GM19099 (cell line): ENCODE results near the gene SMARCA4.

Experiments used
- POLR2A ChIP-seq: IDR thresholded peaks from 3 replicates; pipeline ENCODE4 v1.6.1; 2011; ENCODE audit warnings: low read depth; ENCODE audit not compliant: insufficient read length; ENCODE audit errors: extremely low read depth

Gene SMARCA4

GRCh38 chr19:10987571-10988297 is 26.9 kb downstream of the SMARCA4 start:
- TF ChIP-seq POLR2A = no peak

DNA sequence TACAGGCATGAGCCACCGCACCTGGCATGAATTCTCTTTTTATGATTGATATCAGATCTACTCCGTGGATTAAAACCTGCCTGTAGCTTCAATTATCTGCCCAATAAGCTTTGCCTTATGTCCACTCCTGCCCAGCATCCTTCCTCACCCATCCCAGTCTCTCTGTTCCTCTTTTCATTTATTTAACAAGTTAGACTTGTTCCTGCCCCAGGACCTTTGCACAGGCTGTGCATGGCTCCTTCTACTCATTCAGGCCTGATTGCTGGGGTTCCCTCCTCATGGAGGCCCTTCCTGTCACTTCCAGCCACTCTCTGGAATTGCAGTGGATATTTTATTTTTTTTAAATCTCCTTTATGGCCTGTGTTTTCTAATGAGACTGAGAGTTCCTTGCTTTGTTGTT is 27.6 kb downstream of the SMARCA4 start:
- no peak for TF ChIP-seq POLR2A

DNA sequence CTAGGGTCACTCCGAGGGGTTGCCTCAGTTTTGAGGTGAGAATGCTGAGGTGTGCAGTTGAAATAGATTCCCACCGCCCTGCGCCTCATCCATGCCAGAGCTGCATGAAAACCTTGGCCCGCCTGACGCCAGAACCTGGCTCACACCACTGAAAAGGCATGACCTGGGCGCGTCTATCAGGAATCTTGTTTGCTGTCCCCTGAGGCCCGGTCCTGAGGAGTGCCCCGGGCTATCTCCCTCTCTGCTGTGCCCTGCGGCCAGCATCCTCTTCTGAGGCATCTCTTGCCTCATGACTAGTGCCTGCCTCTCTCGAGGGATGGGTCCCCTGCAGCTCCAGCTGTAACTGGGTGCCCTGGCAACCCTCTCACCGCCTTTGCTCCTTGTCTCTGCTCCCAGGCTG is 28.1 kb downstream of the SMARCA4 start:
- no peak for TF ChIP-seq POLR2A

GRCh38 chr19:10991076-10991475 is 30.2 kb downstream of the SMARCA4 start:
- TF ChIP-seq POLR2A = no peak

DNA sequence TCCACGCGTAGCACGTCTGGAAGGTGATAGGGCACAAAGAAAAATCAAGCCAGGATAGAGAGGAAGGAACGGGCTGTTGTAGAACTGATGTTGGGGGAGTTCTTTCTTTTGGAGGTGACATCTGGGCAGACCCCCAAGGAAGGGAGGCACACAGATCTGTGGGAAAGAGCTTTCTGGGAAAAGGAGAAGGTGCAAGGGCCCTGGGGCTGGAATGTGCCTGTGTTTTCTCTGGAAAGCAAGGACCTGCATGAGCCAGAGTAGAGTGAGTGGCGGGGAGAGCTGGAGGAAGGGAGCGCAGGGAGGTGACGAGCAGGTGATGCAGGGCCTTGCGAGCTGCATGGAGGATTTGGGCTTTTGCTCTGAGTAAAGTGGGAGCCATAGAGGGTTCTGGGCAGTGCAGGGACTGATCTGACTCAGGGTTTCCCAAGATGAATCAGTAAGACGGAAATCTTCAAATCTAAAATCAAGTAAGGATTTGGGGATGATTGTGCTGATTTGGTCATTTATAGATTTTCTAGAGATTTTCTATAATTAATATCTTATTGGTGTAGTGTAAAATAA is 30.8 kb downstream of the SMARCA4 start:
- no peak for TF ChIP-seq POLR2A

DNA sequence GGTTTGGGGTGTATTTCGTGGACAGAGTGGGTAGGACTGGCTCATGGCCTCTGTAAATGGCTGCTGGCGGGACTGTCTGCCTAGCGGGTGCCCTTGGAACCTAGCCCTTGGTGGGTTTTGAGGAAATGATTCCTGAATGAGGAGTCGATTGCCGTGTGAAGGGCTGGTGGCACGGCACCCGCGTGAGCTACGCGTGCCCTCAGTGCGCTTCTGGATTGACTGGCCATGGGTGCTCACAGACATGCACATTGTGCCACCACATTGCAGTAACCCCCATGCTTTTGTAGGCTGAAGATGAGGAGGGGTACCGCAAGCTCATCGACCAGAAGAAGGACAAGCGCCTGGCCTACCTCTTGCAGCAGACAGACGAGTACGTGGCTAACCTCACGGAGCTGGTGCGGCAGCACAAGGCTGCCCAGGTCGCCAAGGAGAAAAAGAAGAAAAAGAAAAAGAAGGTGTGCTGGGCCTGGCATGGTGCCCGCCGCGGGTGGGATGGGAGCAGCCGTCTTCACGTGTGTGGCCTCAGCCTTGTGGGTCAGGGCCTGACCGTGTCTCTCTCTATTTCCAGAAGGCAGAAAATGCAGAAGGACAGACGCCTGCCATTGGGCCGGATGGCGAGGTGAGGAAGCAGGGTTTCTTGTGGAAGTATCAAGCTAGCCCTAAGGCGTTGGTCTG is 35.2 kb downstream of the SMARCA4 start:
- no peak for TF ChIP-seq POLR2A

GRCh38 chr19:10998045-10998533 is 37.3 kb downstream of the SMARCA4 start:
- TF ChIP-seq POLR2A = no peak

DNA sequence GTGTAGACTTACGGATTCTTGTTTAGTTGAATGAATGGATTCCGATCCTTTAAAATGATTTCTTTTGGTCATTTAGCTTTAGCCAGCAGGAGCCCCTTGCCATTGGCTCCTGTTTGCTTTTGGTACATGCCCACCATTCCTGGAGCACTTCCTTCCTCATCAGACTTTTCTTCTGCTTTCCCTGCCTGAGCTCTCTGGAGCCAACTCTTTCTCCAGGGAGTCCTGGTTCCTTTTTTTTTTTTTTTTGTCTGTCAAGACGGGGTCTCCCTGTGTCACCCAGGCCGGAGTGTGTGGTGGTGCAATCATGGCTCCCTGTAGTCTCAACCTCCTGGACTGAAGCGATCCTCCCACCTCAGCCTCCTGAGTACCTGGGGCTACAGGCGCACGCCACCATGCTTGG is 37.8 kb downstream of the SMARCA4 start:
- TF ChIP-seq POLR2A = no peak

GRCh38 chr19:11005521-11005920 is 44.7 kb downstream of the SMARCA4 start:
- TF ChIP-seq POLR2A = no peak

- no peak for TF ChIP-seq POLR2A
Observed at GRCh38 chr19:11007385-11007784, 46.6 kb downstream of the SMARCA4 start.

DNA sequence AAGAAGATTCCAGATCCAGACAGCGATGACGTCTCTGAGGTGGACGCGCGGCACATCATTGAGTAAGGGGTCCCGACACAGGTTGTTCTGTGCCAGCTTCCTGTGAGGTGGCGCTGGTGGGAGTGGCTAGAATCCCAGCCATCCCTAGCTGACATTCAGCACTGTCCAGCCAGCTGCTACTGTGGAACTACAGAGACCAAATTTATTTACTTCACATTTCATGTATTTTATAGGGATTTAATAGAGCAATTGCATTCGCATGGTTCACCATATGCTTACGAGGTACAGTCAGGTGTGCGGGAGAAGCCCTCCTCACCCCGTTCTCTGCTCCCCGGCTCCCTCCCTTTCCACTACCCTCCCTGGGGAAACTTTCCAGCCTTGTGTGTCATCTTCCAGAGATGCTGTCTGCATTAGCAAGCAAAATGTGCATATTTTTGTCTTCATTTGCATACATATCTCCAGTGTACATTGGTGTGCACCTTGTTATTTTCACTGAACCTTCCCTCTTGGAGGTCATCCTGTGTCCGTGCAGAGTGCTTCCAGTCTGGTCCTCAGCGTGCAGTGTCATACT is 47.2 kb downstream of the SMARCA4 start:
- TF ChIP-seq POLR2A = no peak

- TF ChIP-seq POLR2A = no peak
Observed at GRCh38 chr19:11010041-11010440, 49.2 kb downstream of the SMARCA4 start.

- no peak for TF ChIP-seq POLR2A
Observed at GRCh38 chr19:11012507-11012906, 51.7 kb downstream of the SMARCA4 start.

- TF ChIP-seq POLR2A = no peak
Observed at GRCh38 chr19:11013771-11014170, 52.9 kb downstream of the SMARCA4 start.

DNA sequence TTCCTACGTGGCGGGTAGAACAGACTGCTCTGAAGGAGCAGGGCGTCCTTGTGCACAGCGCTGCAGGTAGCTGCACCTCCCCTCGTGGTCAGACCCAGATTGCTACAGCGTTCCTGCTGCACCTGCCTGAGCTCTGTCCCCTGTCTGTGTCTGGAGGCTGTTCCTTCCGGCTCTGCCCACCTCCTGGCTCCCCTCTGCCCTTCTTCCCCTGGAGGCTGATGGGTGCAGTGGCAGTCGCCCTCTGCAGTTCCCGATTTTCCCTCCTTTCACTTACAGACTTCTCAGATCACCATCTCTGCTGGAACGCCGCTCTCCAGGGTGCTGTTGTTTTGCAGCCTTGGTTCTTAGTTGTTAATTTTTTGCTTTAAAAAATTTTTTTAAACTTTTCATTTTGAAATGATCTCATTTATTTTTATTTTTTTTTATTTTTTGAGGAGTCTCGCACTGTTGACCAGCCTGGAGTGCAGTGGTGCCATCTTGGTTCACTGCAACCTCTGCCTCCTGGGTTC is 53.6 kb downstream of the SMARCA4 start:
- no peak for TF ChIP-seq POLR2A
